Measurements from ENCODE around the gene PRRT1B. TPM values are rescaled to one million over a fixed set of nuclear protein-coding genes. Genes with fewer than 3 reads are reported as not detected.

PRRT1B gene
- total and polyA plus RNA-seq, 2 of the 4 experiments (the other 2 are of a cell fraction): not detected

- Histone ChIP-seq H3K4ac (ENCODE audit: low read depth, low read length) (no peak overlapping the region), H3K79me1 (ENCODE audit: low read depth in 1 of 2, low read length in 2 of 2) (no peaks in the 10 kb centered on the region), H2BK15ac (ENCODE audit: low read depth, low read length) (no peak overlapping the region), H3K4me1 (ENCODE audit: control insufficient read depth, insufficient read depth, low read length) (no peaks in the 10 kb centered on the region), H3K18ac (ENCODE audit: low read depth, low read length) (no peak overlapping the region), H3K9ac (ENCODE audit: low read depth, low read length) (no peak overlapping the region), H2BK5ac (ENCODE audit: low read depth, low read length, poor library complexity, severe bottlenecking) (no peak overlapping the region), H2BK20ac (ENCODE audit: low read depth, low read length) (no peak overlapping the region), H3K9me1 (ENCODE audit: insufficient read depth, low read length) (no peaks in the 10 kb centered on the region), H3K4me3 (ENCODE audit: insufficient read depth, low read depth, low read length) (no peak overlapping the region), H4K8ac (ENCODE audit: low read depth in 2 of 2, low read length in 2 of 2) (no peak overlapping the region), H4K91ac (ENCODE audit: insufficient read depth, low read depth, low read length) (no peak overlapping the region), H4K5ac (ENCODE audit: low read depth, low read length) (no peak overlapping the region), H2AK5ac (ENCODE audit: low read depth, low read length) (no peak overlapping the region), H4K20me1 (ENCODE audit: insufficient read depth, low read length) (no peaks in the 10 kb centered on the region), H2AFZ (replicated peaks; ENCODE audit: low read length, poor library complexity) (no peak overlapping the region), H3K27ac (ENCODE audit: insufficient read depth, low read length) (no peak overlapping the region), H3K36me3 (ENCODE audit: control insufficient read depth, insufficient read depth, low read length) (peaks cover 70% of the 10 kb centered on the region), H3K14ac (replicated peaks; ENCODE audit: low read depth, low read length) (no peak overlapping the region), H2AK9ac (replicated peaks; ENCODE audit: low read depth, low read length, poor library complexity) (peak overlapping the region; percentile 24), H3K23ac (ENCODE audit: low read depth, low read length) (no peak overlapping the region), H2BK120ac (ENCODE audit: low read depth, low read length) (no peak overlapping the region), H3K56ac (ENCODE audit: extremely low read depth, insufficient read depth, low read length) (no peak overlapping the region), H3K9me3 (ENCODE audit: control insufficient read depth, insufficient read depth, low read length) (no peaks in the 10 kb centered on the region), H3K4me2 (ENCODE audit: low read depth, low read length) (no peak overlapping the region), H3K27me3 (ENCODE audit: control insufficient read depth, insufficient read depth, low read length) (no peaks in the 10 kb centered on the region)
- dilution Hi-C loops (cut with HindIII; ENCODE audit: low sequenced_read_pairs, unreplicated experiment): no loop called here
- intact Hi-C loops (cut with micrococcal nuclease): no loop called here
- DNase-seq (no peak), ATAC-seq (ENCODE audit: low read depth) (no peak)
- ChIA-PET CTCF (no interaction called here), POLR2A (ENCODE audit: unreplicated experiment) (no interaction called here)
- in situ Hi-C loops (cut with MboI; ENCODE audit: low sequenced_read_pairs): no loop called here
- WGBS, 2 experiments (ENCODE audit: extremely low coverage in 2 of 2, insufficient read length in 1 of 2): 95% methylated on average over 11 of the region's 15 CpGs; no CpG with 5 or more reads in 1 of the 2 experiments
- TF ChIP-seq POLR2A (IDR thresholded peaks at IDR 0.05; ENCODE audit: low read depth, low read length): no peak
- no peak for TF ChIP-seq RCOR1 (IDR thresholded peaks at IDR 0.05; ENCODE audit: insufficient replicate concordance, low read length)
- TF ChIP-seq RAD21 (IDR thresholded peaks at IDR 0.05; ENCODE audit: low read length): no peak
- TF ChIP-seq MXI1 (IDR thresholded peaks at IDR 0.05; ENCODE audit: borderline replicate concordance, low read depth, low read length): no peak
- no peak for TF ChIP-seq MAFK (IDR thresholded peaks at IDR 0.05; ENCODE audit: low read depth, low read length)
- TF ChIP-seq SMC3 (IDR thresholded peaks at IDR 0.05; ENCODE audit: low read depth, low read length): no peak
- no peak for TF ChIP-seq MAZ (IDR thresholded peaks at IDR 0.05; ENCODE audit: borderline replicate concordance, low read depth, low read length)
- TF ChIP-seq CEBPB (IDR thresholded peaks at IDR 0.05; ENCODE audit: low read depth, low read length): no peak
- TF ChIP-seq ELK1 (IDR thresholded peaks at IDR 0.05; ENCODE audit: borderline replicate concordance, low read depth, low read length): no peak
- no peak for TF ChIP-seq NFE2L2 (IDR thresholded peaks at IDR 0.05; ENCODE audit: low read depth, low read length)
- no peak for TF ChIP-seq FOS (IDR thresholded peaks at IDR 0.05; ENCODE audit: low read depth, low read length)
- TF ChIP-seq, protein P1, sequence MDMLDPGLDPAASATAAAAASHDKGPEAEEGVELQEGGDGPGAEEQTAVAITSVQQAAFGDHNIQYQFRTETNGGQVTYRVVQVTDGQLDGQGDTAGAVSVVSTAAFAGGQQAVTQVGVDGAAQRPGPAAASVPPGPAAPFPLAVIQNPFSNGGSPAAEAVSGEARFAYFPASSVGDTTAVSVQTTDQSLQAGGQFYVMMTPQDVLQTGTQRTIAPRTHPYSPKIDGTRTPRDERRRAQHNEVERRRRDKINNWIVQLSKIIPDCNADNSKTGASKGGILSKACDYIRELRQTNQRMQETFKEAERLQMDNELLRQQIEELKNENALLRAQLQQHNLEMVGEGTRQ (IDR thresholded peaks at IDR 0.05; ENCODE audit: low read depth, low read length): no peak
- TF ChIP-seq BHLHE40 (IDR thresholded peaks at IDR 0.05; ENCODE audit: low read depth, low read length): no peak
- no peak for TF ChIP-seq CHD1 (IDR thresholded peaks at IDR 0.05; ENCODE audit: low read depth, low read length)
- no peak for TF ChIP-seq RFX5 (IDR thresholded peaks at IDR 0.05; ENCODE audit: low read depth, low read length)
- TF ChIP-seq, protein P2, sequence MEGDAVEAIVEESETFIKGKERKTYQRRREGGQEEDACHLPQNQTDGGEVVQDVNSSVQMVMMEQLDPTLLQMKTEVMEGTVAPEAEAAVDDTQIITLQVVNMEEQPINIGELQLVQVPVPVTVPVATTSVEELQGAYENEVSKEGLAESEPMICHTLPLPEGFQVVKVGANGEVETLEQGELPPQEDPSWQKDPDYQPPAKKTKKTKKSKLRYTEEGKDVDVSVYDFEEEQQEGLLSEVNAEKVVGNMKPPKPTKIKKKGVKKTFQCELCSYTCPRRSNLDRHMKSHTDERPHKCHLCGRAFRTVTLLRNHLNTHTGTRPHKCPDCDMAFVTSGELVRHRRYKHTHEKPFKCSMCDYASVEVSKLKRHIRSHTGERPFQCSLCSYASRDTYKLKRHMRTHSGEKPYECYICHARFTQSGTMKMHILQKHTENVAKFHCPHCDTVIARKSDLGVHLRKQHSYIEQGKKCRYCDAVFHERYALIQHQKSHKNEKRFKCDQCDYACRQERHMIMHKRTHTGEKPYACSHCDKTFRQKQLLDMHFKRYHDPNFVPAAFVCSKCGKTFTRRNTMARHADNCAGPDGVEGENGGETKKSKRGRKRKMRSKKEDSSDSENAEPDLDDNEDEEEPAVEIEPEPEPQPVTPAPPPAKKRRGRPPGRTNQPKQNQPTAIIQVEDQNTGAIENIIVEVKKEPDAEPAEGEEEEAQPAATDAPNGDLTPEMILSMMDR (conservative IDR thresholded peaks at IDR 0.05; ENCODE audit: low read depth, low read length): no peak
- BruUV-seq (replicated peaks): no TSS peak
Observed at GRCh38 chr9:131513177-131513576, 32.1 kb upstream of the PRRT1B start.

All from IMR-90 (cell line).